GM06990 (cell line): ENCODE measurements around the gene ASS1.

ENCODE experiments used
- DNase-seq: peaks from one replicate; pipeline ENCODE4 v3.0.0-alpha.2; 2011; ENCODE audit not compliant: insufficient read length; ENCODE audit errors: extremely low read depth
- H3K27me3 ChIP-seq: replicated peaks from 2 replicates; pipeline ENCODE4 v1.6.0; 2011; ENCODE audit warnings: low read length; ENCODE audit not compliant: control insufficient read depth, insufficient read depth
- H3K36me3 ChIP-seq: 2 replicates; pipeline ENCODE4 v1.5.1; 2011; ENCODE audit warnings: low read length; ENCODE audit not compliant: control insufficient read depth, insufficient read depth
- H3K4me3 ChIP-seq: replicated peaks from 2 replicates; pipeline ENCODE4 v1.5.1; 2011; ENCODE audit warnings: low read depth, mild to moderate bottlenecking, control low read depth, low read length
- TF ChIP-seq, protein P1 (sequence below): IDR thresholded peaks from 2 replicates; pipeline ENCODE4 v1.5.1; 2011; ENCODE audit warnings: low read length, control low read depth, mild to moderate bottlenecking, inconsistent platforms; ENCODE audit not compliant: insufficient read depth, poor library complexity, severe bottlenecking

The ASS1 gene

DNA sequence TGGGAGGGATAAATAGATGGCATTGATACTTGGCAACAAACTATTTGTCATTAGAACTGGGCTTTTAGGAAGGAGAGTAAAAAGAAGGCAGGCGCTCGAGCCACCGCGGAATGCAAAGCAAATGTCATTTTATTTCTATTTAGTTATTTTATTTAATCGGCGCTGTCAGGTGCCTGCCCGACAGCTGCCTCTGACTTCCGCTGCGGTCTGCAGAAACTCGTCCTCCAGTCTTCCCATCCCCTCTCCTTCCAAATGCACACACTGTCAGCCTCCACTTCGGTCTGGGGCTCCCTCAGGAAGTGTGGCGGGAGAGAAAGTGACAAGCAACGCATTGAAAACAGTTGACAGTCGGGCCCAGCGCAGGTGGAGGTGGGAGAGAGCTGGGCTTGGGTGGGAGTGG is 29.3 kb downstream of the ASS1 start:
- no peaks in the 10 kb centered on the region; the same call in none of the 2 replicates for H3K27me3 ChIP-seq
- H3K36me3 ChIP-seq: no peaks in the 10 kb centered on the region

DNA sequence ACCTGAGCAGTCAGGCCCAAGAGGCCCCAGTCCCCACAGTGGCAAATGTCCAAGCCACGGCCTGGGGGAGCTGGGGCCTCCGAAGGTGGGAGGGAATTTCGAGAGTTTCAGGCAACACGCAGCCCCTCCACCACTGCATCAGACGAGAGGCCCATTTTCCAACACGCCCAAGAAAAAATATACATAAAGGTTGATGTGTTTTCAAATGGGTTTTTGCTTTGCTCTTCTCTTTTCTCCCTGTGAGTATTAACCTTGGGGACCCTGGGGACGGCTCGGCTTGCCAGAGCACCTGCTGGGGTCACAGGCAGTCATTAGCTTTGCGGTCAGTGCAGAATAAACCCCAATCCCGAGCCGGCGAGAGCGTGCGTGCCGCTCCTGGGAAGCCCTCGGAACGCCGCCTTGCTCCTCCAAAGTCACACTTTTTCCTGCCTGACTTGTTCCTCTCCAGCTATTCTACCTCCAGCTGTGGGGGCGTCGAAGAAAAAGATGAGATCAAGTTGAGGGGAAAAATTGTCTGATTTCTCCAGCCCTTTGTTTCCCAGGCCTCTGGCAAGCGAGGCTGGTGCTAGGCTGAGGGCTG is 31.5 kb downstream of the ASS1 start:
- no peak overlapping the region for H3K4me3 ChIP-seq
- DNase-seq: no peak
- no peaks in the 10 kb centered on the region; the same call in none of the 2 replicates for H3K27me3 ChIP-seq
- TF ChIP-seq, protein P1, sequence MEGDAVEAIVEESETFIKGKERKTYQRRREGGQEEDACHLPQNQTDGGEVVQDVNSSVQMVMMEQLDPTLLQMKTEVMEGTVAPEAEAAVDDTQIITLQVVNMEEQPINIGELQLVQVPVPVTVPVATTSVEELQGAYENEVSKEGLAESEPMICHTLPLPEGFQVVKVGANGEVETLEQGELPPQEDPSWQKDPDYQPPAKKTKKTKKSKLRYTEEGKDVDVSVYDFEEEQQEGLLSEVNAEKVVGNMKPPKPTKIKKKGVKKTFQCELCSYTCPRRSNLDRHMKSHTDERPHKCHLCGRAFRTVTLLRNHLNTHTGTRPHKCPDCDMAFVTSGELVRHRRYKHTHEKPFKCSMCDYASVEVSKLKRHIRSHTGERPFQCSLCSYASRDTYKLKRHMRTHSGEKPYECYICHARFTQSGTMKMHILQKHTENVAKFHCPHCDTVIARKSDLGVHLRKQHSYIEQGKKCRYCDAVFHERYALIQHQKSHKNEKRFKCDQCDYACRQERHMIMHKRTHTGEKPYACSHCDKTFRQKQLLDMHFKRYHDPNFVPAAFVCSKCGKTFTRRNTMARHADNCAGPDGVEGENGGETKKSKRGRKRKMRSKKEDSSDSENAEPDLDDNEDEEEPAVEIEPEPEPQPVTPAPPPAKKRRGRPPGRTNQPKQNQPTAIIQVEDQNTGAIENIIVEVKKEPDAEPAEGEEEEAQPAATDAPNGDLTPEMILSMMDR: no peak
- H3K36me3 ChIP-seq: no peaks in the 10 kb centered on the region

More for the DNA sequence above, 29.3 kb downstream of the ASS1 start:
- TF ChIP-seq, protein P1: no peak
- H3K4me3 ChIP-seq: no peak overlapping the region
- DNase-seq: no peak

DNA sequence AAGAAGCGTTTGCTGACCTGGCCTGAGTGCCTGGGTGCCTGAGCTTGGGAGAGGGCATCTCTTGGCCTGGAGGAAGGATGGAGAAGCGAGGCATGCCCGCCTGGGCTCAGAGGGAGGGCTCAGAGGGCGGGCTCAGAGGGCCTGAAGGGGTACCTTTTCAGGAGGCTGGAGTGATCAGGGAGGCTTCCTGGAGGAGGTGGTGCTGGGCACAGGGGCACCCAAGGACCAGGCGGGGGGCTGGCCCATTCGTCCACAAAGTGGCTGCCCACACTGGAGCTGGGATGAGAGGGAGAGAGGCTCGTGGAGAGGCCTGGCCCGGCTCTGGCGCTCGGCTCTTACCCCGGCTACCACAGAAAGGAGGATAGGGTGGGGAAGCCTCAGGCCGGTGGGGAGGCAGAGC is 32.8 kb downstream of the ASS1 start:
- no peaks in the 10 kb centered on the region; the same call in 1 of the 2 replicates for H3K27me3 ChIP-seq
- H3K4me3 ChIP-seq: no peak overlapping the region
- H3K36me3 ChIP-seq: no peaks in the 10 kb centered on the region
- TF ChIP-seq, protein P1: no peak
- no peak for DNase-seq

DNA sequence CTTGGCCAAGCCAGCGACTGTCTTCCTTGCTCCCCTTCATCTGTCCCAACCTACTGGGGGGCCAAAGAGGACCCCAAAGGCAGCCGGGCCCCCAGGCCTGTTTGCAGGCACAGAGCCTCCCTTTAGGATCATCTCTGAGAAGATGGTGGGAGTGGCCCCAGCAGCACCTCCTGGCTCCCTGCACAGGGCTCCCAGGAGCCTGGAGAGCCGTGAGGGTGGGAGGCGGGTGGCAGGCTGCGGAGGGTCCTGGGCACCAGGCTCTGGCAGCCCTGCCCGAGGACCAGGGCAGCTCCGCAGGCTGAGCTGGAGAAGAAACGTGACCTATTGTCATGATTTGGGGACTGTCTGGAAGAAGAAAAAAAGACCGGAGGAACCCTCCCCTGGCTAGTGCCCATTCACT is 33.4 kb downstream of the ASS1 start:
- Histone ChIP-seq H3K27me3 (no peaks in the 10 kb centered on the region; the same call in 1 of the 2 replicates), H3K36me3 (no peaks in the 10 kb centered on the region), H3K4me3 (no peak overlapping the region)
- TF ChIP-seq, protein P1: no peak
- no peak for DNase-seq

DNA sequence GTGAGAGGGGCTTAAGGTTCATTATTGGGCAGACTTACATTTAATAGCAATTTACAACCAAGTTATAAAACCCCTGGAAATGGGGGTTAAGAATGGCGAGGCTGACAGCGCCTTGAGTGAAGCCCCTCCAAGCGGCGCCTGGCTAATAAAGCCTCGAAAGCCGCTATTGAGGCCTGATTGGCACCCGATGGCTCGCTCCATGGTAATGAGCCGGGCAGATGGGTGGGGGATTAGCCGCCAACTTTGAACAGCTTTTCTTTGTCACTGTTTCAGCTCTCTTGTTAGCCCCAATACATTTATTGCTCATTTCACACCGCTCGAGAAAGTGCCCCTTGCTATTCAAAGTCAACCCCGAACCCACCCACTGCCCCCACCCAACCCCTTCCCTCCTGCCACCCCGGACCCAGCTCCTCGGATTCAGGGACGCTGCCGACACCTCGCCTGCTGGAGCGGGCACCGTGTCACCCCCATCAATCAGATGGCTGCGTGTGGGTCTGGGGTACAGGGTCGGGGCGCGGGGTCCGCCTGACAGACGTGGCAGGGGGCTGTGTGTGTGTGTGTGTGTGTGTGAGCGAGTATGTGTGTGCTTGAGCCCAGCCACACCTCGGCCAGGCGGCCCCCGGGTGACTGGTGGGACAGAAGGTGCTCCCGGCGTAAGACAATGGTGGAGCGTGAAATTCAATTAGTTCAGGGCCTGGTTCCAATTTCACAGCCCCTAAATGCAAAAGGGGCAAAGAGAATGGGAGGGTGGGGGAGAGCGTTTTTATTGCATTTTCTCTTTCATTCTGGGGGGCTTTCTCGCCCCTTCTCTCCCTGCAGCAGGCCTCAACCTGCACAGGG is 34.2 kb downstream of the ASS1 start:
- TF ChIP-seq, protein P1: no peak
- Histone ChIP-seq H3K27me3 (no peaks in the 10 kb centered on the region; the same call in 1 of the 2 replicates), H3K36me3 (no peaks in the 10 kb centered on the region)

More for the DNA sequence above, 34.2 kb downstream of the ASS1 start:
- H3K4me3 ChIP-seq: no peak overlapping the region
- no peak for DNase-seq
